HG03571 (cell line): Measurements from ENCODE around the gene KDM1B.
"Not testable (repeated sequence)": the region's sequence is repeated elsewhere in the genome, so short reads cannot be mapped to it uniquely, and the experiment has no call there.

Experiments
- ATAC-seq: cut with Tn5 transposase; IDR thresholded peaks from one replicate; pipeline ENCODE4 v1.9.1; 2021; ENCODE audit not compliant: unreplicated experiment

KDM1B gene

GRCh38 chr6:18228590-18228989 is 73.4 kb downstream of the KDM1B start:
- ATAC-seq, result not testable (repeated sequence)

- not testable (repeated sequence) for ATAC-seq
These were observed 76.6 kb downstream of the KDM1B start for GRCh38 chr6:18231856-18232255.

DNA sequence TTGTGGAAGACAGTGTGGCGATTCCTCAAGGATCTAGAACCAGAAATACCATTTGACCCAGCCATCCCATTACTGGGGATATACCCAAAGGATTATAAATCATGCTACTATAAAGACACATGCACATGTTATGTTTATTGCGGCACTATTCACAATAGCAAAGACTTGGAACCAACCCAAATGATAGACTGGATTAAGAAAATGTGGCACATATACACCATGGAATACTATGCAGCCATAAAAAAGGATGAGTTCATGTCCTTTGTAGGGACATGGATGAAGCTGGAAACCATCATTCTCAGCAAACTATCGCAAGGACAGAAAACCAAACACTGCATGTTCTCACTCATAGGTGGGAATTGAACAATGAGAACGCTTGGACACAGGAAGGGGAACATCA is 78.5 kb downstream of the KDM1B start:
- ATAC-seq, result not testable (repeated sequence)

- no peak for ATAC-seq
These were observed 79.3 kb downstream of the KDM1B start for GRCh38 chr6:18234564-18234963.

DNA sequence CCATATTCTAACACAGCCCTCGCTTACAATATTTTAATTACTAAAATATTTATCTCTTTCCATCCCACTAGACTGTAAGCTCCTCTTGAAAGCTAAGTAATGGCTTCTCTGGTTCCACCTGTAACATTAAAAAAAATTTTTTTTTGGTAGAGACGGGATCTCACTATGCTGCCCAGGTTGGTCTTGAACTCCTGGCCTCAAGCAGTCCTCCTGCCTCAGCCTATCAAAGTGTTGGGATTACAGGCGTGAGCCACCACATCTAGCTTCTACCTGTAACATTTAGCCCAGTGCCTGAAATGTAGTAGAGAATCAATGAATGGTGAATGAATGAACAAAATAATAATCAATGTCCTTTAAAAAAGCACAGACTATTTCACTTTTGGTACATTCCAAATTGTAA is 80.3 kb downstream of the KDM1B start:
- no peak for ATAC-seq

- no peak for ATAC-seq
These were observed 81.9 kb downstream of the KDM1B start for GRCh38 chr6:18237167-18237566.

GRCh38 chr6:18240230-18240629 is 85.0 kb downstream of the KDM1B start:
- no peak for ATAC-seq

- ATAC-seq, result no peak
These were observed 86.2 kb downstream of the KDM1B start for GRCh38 chr6:18241208-18242038.

GRCh38 chr6:18242062-18242851 is 87.0 kb downstream of the KDM1B start:
- no peak for ATAC-seq

DNA sequence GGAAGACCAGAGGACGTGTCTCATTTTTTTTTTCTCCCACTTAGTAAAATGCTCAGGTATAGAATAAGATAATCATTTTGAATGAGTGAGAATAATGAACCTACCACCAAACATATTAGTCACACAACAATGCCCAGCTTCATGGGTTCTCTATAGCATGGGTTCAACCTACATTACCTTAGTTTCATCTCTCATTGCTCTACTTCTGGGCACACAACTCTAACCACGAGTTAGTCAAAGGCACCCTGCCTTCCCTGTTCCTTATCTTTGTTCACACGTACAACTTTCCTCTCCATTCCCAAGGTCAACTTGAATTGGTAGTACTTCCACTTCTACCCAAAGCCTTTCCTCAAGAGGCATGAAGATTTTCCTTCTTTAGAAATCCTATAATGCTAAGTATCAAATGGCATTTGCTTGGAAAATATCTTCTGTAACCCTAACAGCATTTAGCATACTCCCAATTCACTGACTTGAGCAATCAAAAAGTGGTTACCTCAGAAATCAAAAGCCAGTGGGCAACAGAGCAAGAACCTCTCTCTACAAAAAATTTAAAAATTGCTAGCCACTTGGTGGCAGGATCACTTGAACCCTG is 88.2 kb downstream of the KDM1B start:
- no peak for ATAC-seq

GRCh38 chr6:18244251-18244650 is 89.0 kb downstream of the KDM1B start:
- ATAC-seq, result no peak

DNA sequence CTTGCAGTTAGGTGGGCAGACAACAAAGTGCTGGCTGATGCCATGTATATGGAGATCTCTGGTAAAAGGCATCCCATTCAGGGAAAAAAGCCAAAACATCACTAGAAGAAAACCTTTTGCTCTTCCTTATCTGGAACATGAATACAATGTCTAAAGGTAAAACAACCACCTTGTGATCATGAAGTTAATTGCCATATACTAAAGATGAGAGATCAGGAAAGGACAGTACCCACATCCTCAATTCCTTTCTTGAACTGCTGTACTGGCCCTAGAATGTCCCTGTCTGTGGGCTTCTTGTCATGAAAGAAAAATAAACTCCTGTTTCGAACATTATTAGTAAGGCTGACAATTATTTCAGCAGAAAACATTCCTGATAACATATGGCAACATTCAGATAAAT is 89.9 kb downstream of the KDM1B start:
- ATAC-seq, result no peak

DNA sequence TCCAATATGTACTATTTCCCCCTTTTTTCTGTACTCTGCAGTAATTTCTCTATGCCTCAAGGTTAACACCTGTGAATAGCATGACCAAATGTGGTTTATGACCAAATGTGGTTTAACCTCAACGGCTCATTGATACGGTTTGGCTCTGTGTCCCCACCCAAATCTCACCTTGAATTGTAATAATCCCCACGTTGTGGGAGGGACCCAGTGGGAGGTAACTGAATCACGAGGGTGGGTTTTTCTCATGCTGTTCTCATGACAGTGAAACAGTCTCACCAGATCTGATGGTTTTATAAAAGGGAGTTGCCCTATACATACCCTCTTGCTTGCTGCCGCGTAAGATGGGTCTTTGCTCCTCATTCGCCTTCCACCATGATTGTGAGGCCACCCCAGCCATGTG is 90.4 kb downstream of the KDM1B start:
- no peak for ATAC-seq

DNA sequence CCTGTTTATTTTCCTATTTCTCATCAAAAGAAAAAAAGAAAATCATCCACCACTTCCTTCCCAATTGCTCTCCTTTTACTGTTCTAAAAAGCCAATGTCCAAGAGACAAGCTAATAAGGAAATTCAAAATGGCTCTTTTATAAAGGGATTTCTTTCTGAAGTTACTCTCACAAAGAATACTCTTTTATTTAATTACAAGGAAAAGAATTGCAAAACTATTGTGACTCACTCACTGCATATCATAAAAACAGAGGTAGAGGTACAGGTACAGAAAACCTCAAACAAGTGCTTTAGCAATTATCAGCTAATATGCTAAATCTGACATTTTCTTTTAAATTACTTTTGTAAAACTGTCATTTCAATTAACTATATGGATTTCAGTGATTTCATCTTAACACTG is 91.0 kb downstream of the KDM1B start:
- no peak for ATAC-seq

GRCh38 chr6:18247002-18247401 is 91.8 kb downstream of the KDM1B start:
- ATAC-seq, result no peak

DNA sequence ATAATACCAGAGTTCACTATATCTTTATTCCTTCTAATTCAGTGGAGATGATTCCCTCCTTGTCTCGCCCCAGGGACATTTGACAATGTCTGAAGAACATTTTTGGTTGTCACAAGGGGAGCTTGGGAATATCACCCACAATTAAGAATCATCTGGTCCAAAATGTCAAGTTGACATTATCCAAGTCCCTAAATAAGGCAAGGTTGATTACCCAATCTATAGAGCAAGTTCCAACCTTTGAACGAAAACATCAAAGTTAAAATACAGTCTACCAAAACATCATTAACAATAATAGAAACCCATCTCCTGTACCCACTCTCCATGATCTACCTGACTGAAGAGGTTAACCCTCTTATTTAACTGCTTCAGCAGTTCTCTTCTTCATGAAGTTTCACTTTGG is 93.5 kb downstream of the KDM1B start:
- no peak for ATAC-seq

- no peak for ATAC-seq
These were observed 94.0 kb downstream of the KDM1B start for GRCh38 chr6:18249271-18249670.

- ATAC-seq, result no peak
These were observed 98.4 kb downstream of the KDM1B start for GRCh38 chr6:18253635-18254034.

GRCh38 chr6:18254793-18255192 is 99.6 kb downstream of the KDM1B start:
- no peak for ATAC-seq

GRCh38 chr6:18259675-18260447 is 104.6 kb downstream of the KDM1B start:
- ATAC-seq, result no peak

DNA sequence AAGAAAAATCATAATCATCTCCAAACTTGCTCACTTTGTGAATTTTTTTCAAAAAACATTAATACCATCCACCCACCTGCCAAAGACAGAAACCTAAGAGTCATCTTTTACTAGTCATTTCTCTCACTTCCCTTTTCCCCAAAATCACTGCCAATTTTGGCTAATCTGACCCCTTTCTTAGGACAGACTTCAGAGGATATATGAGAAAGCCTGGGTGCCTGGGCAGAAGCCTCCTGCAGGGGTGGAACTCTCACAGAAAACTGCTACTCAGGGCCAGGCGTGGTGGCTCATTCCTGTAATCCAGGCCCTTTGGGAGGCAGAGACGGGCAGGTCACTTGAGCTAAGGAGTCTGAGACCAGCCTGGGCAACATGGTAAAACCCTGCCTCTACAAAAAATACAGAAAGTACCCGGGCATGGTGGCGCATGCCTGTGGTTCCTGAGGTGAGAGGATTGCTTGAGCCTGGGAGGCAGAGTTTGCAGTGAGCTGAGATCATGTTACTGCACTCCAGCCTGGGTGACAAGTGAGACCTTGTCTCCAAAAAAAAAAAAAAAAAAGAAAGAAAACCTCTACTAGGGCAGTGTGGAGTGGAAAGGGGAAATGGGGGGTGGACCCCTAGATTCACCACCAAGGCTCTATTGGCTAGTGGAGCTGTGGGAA is 105.4 kb downstream of the KDM1B start:
- peak; percentile 32 for ATAC-seq
